Upper lobe of right lung (tissue), 1 donor: Measurements from ENCODE around the gene ADAMTS4. TPM values are rescaled to one million over a fixed set of nuclear protein-coding genes. Genes with fewer than 3 reads are reported as not detected.

Experiments used
- ATAC-seq: fragments of 200-7000 bp; cut with Tn5 transposase; one replicate; pipeline ENCODE4 v1.9.1; 2020; ENCODE audit warnings: mild to moderate bottlenecking, moderate library complexity
- DNase-seq: peaks from one replicate; pipeline ENCODE4 v3.0.0-alpha.2; 2020
- H3K27ac ChIP-seq: fragments of 200-600 bp; one replicate; pipeline ENCODE4 v1.8.0; 2022
- H3K27me3 ChIP-seq: fragments of 200-600 bp; one replicate; pipeline ENCODE4 v1.8.0; 2022; ENCODE audit warnings: mild to moderate bottlenecking
- H3K36me3 ChIP-seq: fragments of 200-600 bp; one replicate; pipeline ENCODE4 v1.8.0; 2022
- H3K4me1 ChIP-seq: fragments of 200-600 bp; one replicate; pipeline ENCODE4 v1.8.0; 2022
- H3K4me3 ChIP-seq: fragments of 200-600 bp; one replicate; pipeline ENCODE4 v1.8.0; 2022; ENCODE audit warnings: mild to moderate bottlenecking
- H3K9me3 ChIP-seq: fragments of 200-600 bp; one replicate; pipeline ENCODE4 v1.8.0; 2022
- intact Hi-C: fragments of 100-400 bp; cut with DNase I; formaldehyde crosslinking; loops from one replicate; pipeline ENCODE4 v1.11.0; 2022
- total RNA-seq: library from RNA; stranded (reverse); fragmentation: NEBNext Ultra II Directional; extraction: Animal tissue kit (Norgen Biotek cat#: 25700); gene quantifications from one replicate; pipeline ENCODE4 v1.2.1, GENCODE V29; 2021
- TF ChIP-seq, protein P1 (sequence below): fragments of 200-600 bp; IDR thresholded peaks from one replicate; pipeline ENCODE4 v1.8.0; 2022; ENCODE audit warnings: antibody characterized with exemption
- donor health status: DM: no; HTN: yes; CAD: no; lungs with severe emphysema.

Gene ADAMTS4
- total RNA-seq, 1 donor from 2014 or later, result 7.8 TPM

DNA sequence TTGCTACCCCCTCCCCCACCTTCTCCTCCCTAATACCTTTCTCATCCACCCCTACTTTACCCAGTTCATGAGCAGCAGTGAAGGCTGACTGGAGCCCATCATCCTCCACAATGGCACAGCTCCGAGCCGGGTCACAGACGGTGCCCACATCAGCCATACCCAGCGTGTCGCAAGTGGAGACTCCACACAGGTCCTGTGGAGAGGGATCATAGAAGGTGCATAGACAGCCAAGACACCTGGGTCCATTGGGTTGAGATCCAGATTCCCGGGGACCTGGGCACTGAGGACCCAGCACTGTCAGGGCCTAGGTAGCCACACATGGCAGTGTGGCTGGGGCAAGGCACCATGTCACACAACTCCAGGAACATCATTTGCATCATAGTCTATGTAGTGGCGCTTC is 2.7 kb downstream of the ADAMTS4 start:
- Histone ChIP-seq H3K4me1 (peaks cover 49% of the 10 kb centered on the region), H3K36me3 (no peaks in the 10 kb centered on the region), H3K4me3 (peak overlapping the region; percentile 37), H3K27me3 (no peaks in the 10 kb centered on the region), H3K9me3 (no peaks in the 10 kb centered on the region), H3K27ac (no peak overlapping the region)
- DNase-seq (no peak), ATAC-seq (no peak)
- TF ChIP-seq, protein P1, sequence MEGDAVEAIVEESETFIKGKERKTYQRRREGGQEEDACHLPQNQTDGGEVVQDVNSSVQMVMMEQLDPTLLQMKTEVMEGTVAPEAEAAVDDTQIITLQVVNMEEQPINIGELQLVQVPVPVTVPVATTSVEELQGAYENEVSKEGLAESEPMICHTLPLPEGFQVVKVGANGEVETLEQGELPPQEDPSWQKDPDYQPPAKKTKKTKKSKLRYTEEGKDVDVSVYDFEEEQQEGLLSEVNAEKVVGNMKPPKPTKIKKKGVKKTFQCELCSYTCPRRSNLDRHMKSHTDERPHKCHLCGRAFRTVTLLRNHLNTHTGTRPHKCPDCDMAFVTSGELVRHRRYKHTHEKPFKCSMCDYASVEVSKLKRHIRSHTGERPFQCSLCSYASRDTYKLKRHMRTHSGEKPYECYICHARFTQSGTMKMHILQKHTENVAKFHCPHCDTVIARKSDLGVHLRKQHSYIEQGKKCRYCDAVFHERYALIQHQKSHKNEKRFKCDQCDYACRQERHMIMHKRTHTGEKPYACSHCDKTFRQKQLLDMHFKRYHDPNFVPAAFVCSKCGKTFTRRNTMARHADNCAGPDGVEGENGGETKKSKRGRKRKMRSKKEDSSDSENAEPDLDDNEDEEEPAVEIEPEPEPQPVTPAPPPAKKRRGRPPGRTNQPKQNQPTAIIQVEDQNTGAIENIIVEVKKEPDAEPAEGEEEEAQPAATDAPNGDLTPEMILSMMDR, result no peak
- intact Hi-C loops, result no loop called here

DNA sequence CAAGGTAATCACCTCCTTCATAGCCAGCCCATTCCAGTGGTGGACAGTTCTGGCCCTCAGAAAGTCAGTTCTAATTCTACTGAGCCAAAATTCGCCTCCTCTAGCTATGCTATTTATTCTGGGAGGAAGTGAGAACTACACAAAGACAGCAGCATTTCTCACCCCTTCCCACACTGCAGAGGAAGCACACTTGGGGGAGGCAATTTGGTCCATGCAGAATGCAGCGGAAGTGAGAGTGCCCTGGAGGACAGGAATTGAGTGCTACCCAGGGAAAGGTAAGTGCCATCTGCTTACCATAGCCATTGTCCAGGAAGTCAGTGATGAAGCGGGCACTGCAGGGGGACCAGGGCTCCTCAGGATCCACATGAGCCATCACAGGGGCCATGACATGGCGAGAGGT is 3.7 kb downstream of the ADAMTS4 start:
- Histone ChIP-seq H3K4me3 (no peak overlapping the region), H3K27ac (no peak overlapping the region), H3K36me3 (no peaks in the 10 kb centered on the region), H3K27me3 (no peaks in the 10 kb centered on the region), H3K4me1 (peaks cover 39% of the 10 kb centered on the region), H3K9me3 (no peaks in the 10 kb centered on the region)
- ATAC-seq, result peak; percentile 17
- no peak for DNase-seq
- TF ChIP-seq, protein P1, result no peak
- intact Hi-C loops, result no loop called here

DNA sequence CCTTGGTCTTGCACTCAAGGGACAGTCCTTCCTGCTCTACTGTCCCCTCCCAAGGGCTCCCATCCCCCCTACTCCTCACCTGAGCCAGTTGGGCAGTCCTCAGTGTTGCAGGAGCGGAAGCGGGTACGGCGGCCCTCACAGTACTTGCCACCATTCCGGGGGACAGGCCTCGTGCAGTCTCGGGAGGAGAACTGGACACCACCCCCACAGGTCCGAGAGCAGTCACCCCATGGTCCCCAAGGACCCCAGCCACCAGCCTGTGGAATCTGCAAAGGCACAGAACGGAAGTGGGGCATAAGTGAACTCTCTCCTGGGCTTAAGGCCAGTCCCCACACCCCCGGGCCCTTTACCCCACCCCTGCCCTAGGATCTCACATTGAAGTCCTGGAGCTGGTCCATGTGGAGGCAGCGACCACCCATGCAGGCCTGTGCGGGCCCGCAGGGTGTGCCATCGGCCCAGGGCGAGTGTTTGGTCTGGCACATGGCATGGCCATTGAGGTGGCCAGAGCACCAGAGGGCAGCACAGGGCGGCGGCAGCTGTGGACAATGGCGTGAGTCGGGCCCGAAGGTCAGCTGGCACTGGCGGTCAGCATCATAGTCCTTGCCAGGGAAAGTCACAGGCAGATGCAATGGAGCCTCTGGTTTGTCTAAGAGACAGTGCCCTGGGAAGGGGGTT is 5.2 kb downstream of the ADAMTS4 start:
- Histone ChIP-seq H3K4me1 (peaks cover 26% of the 10 kb centered on the region), H3K4me3 (no peak overlapping the region), H3K27ac (no peak overlapping the region), H3K9me3 (no peaks in the 10 kb centered on the region), H3K27me3 (no peaks in the 10 kb centered on the region), H3K36me3 (no peaks in the 10 kb centered on the region)
- no peak for ATAC-seq
- intact Hi-C loops, result no loop called here
- TF ChIP-seq, protein P1, result peak; percentile 25
- DNase-seq, result no peak

DNA sequence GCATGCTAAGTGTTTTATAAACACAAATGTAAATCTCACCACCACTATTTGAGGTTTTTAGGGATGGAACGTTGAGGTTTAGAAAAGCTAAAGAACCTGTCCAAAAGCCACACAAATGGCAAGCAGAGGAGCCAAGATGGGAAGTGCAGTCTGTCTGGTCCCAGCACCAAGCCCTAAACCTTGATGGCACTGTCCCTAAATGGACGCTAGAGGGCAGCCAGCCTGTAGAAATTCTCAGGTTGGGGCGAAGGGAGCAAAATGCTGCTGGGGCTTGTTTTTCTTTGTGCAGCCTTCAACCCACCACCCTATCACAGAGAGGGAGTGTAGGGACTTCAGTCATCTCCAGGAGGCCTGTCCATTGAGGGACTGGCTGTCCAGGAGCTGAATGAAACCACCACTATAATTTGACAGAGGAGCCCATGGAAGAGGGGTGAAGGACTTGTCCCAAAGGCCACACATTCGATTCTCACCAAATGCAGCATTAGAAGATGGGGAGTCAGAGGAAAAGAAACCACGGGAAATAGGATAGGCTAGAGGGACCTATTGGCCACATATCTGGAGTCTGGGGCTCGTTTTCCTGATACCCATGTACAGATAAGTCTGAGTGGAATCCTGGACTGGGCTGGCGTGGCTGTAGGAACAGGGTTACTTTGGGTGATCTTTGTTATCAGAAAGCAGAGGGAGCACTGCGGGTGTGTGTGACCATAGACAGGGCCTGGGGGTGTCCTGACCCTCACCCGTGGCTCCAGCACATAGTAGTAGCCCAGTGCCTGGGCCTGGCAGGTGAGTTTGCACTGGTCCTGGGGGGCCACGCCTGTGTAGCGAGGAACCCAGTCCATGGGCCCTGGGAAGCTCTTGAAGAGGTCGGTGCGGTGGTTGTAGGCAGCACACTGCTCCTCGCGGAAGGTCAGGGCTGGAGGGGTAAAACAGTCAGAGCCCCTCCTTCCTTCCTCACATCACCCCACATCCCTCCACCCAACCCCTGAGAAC is 6.1 kb downstream of the ADAMTS4 start:
- DNase-seq, result no peak
- H3K27ac ChIP-seq, result peak overlapping the region; percentile 24
- peak; percentile 83 for ATAC-seq
- H3K4me1 ChIP-seq, result peaks cover 17% of the 10 kb centered on the region
- TF ChIP-seq, protein P1, result peak; percentile 89
- no peaks in the 10 kb centered on the region for H3K36me3 ChIP-seq
- intact Hi-C loops, result no loop called here
- H3K9me3 ChIP-seq, result no peaks in the 10 kb centered on the region
- H3K27me3 ChIP-seq, result no peaks in the 10 kb centered on the region
- no peak overlapping the region for H3K4me3 ChIP-seq

DNA sequence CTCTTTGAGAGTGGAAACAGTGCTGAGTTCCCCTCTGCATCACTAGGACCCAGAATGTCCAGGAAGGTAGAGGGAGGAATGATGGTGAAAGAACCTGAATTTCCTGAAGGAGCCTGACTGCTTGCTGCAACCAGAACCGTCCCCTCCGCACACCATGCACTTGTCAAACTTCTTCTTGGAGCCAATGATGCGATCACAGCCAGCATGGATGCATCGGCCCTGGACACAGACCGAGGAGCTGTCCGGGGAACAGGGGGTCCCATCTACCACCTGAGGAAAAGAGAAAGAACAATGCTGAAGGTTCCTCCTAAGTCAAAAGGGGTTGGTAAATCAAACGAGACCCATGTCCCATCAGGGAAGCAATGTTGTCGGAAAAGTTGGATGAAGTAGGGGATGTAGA is 6.9 kb downstream of the ADAMTS4 start:
- no peak overlapping the region for H3K27ac ChIP-seq
- ATAC-seq (no peak), DNase-seq (no peak)
- intact Hi-C loops, result no loop called here
- H3K4me1 ChIP-seq, result peaks cover 20% of the 10 kb centered on the region
- H3K4me3 ChIP-seq, result no peak overlapping the region
- TF ChIP-seq, protein P1, result no peak
- H3K27me3 ChIP-seq, result no peaks in the 10 kb centered on the region
- no peaks in the 10 kb centered on the region for H3K9me3 ChIP-seq
- no peaks in the 10 kb centered on the region for H3K36me3 ChIP-seq
